ENCODE measurements around the gene MB21D2.

The MB21D2 gene

DNA sequence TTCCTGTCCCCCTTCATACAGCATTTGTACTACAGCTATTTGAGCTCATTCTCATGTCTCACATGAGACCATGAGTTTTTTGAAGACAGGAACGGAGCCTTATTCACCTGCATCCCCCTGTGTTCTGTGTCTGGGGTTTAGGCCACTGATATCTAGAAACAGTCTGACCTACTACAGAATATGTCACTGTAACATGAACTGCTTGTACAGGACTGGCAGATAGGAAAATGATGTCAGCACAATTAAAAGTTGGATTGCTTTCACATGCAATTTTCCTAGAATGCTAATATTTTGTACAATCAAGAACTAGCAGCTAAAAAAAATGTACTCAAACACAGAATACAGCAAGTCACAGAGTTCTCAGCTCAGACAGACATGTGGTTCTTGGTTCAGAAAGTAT lies 99.5 kb downstream of the MB21D2 start:
- DNase-seq (ENCODE audit: low spot score), result no peak
- TF ChIP-seq, protein P1, sequence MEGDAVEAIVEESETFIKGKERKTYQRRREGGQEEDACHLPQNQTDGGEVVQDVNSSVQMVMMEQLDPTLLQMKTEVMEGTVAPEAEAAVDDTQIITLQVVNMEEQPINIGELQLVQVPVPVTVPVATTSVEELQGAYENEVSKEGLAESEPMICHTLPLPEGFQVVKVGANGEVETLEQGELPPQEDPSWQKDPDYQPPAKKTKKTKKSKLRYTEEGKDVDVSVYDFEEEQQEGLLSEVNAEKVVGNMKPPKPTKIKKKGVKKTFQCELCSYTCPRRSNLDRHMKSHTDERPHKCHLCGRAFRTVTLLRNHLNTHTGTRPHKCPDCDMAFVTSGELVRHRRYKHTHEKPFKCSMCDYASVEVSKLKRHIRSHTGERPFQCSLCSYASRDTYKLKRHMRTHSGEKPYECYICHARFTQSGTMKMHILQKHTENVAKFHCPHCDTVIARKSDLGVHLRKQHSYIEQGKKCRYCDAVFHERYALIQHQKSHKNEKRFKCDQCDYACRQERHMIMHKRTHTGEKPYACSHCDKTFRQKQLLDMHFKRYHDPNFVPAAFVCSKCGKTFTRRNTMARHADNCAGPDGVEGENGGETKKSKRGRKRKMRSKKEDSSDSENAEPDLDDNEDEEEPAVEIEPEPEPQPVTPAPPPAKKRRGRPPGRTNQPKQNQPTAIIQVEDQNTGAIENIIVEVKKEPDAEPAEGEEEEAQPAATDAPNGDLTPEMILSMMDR (IDR thresholded peaks at IDR 0.05; ENCODE audit: extremely low read depth, missing control alignments), result no peak

DNA sequence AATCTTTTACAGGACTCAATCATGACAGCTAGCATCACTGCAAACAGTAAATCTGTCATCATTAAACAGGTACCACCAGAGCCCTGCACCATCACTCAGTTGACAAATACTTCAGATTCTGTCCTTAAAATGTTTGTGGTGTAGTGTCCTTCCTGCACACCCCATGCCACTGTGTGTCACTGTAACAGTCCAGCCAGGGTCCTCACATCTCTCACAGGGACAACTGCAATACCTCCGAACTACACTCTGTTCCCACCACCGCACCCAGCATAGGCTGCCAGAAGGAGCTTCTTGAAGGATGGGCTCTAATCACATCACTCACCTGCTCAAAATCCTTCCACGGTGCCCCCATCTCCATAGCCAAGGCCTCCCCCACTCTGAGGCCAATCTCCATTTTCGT lies 100.2 kb downstream of the MB21D2 start:
- DNase-seq (ENCODE audit: low spot score), result no peak

GRCh38 chr3:192817053-192817452 lies 100.6 kb downstream of the MB21D2 start:
- TF ChIP-seq, protein P1 (IDR thresholded peaks at IDR 0.05; ENCODE audit: extremely low read depth, missing control alignments), result no peak
- DNase-seq (ENCODE audit: low spot score), result peak; percentile 27

More for the DNA sequence above, 100.2 kb downstream of the MB21D2 start:
- TF ChIP-seq, protein P1 (IDR thresholded peaks at IDR 0.05; ENCODE audit: extremely low read depth, missing control alignments), result no peak

GRCh38 chr3:192816351-192816750 lies 101.3 kb downstream of the MB21D2 start:
- DNase-seq (ENCODE audit: low spot score), result no peak
- TF ChIP-seq, protein P1 (IDR thresholded peaks at IDR 0.05; ENCODE audit: extremely low read depth, missing control alignments), result peak; percentile 36

DNA sequence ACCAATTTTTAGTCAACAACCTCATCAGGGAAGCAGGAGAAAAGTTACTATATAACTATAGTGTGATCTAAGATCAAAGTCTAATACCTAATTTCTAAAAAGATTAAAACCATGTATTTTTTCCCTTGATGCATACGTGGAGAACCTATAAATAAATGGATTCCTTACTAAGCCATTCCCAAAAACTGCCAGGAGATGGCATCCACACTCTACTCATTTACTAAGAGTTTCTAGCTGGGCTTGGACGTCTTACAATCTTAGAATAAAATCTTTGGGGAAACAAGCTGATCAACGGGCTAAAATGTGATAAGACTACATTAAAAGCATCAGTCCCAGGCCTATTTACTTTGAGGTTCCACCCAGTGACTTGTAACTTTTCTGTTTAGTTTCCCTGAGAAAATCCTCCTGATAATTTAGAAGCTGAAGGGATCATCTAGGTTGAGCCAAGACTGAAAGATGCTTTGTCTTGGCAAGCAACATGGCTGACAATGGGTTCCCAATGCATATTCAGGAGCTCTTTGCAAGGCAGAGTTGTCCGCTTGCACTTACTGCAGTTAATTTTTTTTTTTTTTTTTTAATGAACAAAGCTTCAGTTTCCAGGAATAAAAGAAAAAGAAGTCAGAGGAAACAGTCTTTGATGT lies 104.8 kb downstream of the MB21D2 start:
- TF ChIP-seq, protein P1 (IDR thresholded peaks at IDR 0.05; ENCODE audit: extremely low read depth, missing control alignments), result no peak
- no peak for DNase-seq (ENCODE audit: low spot score)

DNA sequence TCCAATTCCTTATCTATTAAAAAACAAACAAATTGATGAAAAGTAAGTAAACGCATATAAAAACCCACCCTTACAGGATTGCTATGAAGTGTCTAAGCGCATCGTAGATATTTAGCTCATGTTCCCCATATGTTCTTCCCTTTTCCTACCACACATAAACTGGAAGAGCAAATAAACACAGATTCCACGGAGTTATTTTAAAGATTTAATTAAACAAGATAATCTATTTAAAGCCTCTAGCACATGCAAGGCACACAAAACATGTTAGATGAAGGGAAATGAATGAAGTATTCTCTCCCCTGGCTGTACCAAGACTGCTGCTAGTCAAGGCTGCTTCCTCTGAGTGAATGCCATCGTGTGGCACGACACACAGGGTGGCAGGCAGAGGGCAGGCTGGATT lies 111.9 kb downstream of the MB21D2 start:
- DNase-seq (ENCODE audit: low spot score), result no peak

DNA sequence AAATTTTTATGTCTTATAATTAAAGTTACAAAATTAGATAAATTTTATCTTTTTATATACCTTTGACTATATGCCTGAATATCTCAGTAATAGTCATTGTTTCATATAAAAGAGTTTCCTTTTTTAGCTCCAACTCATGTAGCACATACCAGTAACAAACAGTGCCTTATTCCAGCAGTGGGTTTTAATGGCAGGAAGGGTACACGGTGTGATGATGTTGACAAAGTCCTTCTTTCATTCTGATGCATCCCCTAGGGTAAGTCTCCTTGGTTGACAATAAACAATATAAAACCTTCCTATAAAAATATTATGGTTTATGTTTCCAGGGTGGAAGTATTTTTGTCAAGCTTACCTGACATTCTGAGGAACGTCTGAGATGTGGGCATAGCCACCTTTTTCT lies 113.2 kb downstream of the MB21D2 start:
- TF ChIP-seq, protein P1 (IDR thresholded peaks at IDR 0.05; ENCODE audit: extremely low read depth, missing control alignments), result no peak
- DNase-seq (ENCODE audit: low spot score), result no peak

More for the DNA sequence above, 111.9 kb downstream of the MB21D2 start:
- TF ChIP-seq, protein P1 (IDR thresholded peaks at IDR 0.05; ENCODE audit: extremely low read depth, missing control alignments), result no peak
